ENCODE data around the gene THYN1.
A peak's percentile ranks its signal among the peaks of the same experiment; 100 is the strongest.
"Not testable (repeated sequence)": the region's sequence is repeated elsewhere in the genome, so short reads cannot be mapped to it uniquely, and the experiment has no call there.

THYN1 gene

GRCh38 chr11:134253188-134253993, at the start of gene THYN1, which contains the start of gene ACAD8:
THYN1 (minus strand) TSS chr11:134253352; CDS start chr11:134252882, 470 bp downstream.
ACAD8 (plus strand) TSS chr11:134253568; CDS start chr11:134253601, 33 bp downstream.
- peak within 1 kb of the TSS; percentile 93 for H3K9ac ChIP-seq (ENCODE audit: low read depth, low read length)
- peak within 1 kb of the TSS; percentile 55 for H3K27ac ChIP-seq (ENCODE audit: low read length)
- H3K4me3 ChIP-seq (ENCODE audit: low read length): peak within 1 kb of the TSS; percentile 100
- no peaks in the 10 kb centered on the region for H3K9me3 ChIP-seq (ENCODE audit: insufficient read depth, low read depth, low read length)
- peaks cover 9% of the 10 kb centered on the region for H3K4me1 ChIP-seq (ENCODE audit: insufficient read depth, low read length)
- no peaks in the 10 kb centered on the region for H3K27me3 ChIP-seq (ENCODE audit: insufficient read depth, low read length)
- peaks cover 48% of the 10 kb centered on the region for H3K36me3 ChIP-seq (ENCODE audit: insufficient read depth, low read depth, low read length)

- Histone ChIP-seq H3K36me3 (ENCODE audit: insufficient read depth, low read depth, low read length) (peaks cover 44% of the 10 kb centered on the region; the same call in 1 of the 2 replicates), H3K27me3 (ENCODE audit: insufficient read depth, low read length) (no peaks in the 10 kb centered on the region), H3K9ac (ENCODE audit: low read depth, low read length) (no peak overlapping the region), H3K4me3 (ENCODE audit: low read length) (no peak overlapping the region), H3K27ac (ENCODE audit: low read length) (no peak overlapping the region), H3K9me3 (ENCODE audit: insufficient read depth, low read depth, low read length) (no peaks in the 10 kb centered on the region), H3K4me1 (ENCODE audit: insufficient read depth, low read length) (no peaks in the 10 kb centered on the region)
Observed at GRCh38 chr11:134294664-134295063, 41.5 kb upstream of the THYN1 start.

DNA sequence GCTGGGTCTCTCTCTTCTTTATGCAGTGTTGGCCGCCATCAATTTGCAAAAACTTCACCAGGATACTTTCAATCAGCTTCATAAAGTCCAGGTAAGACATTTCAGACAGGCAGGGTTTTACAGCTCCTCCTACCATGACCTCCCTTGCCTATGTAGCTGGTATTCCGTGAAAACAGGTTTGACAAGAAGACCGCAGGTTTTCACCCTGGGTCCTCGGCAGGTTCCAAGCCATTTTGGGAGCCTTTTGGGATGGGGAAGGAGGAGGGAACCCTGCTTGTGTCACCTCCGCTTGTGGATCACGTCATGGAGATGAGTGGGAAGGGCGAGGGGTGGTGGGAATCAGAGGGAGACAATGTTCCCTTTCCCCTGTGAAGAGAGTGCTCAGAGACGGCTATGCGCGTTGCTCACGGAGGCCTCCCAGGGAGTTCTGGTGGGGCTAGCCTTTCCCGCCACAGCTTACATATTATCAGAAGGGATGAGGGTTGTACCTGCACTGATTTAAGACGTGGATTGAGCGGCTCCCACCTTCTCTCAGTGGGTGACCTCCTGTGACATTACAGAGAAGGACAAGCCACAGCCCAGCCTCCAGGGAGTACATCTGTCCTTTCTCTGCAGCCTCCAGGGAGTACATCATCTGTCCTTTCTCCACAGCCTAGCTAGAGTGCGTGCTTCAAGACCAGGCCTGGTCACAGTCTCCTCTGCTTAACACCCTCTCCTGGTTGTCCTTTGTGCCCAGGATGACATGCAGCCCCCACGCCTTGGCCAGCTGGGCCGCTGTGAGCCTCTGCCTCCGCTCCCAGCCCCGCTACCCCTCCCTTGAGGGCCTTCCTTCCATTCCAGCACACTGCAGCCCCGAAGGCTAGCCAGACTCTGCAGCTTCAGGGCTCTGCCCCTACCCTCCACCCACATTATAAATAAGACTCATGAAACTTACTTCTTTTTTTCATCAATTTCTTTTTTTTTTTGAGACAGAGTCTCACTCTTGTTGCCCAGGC, 40.3 kb upstream of the THYN1 start:
- Histone ChIP-seq H3K27me3 (ENCODE audit: insufficient read depth, low read length) (no peaks in the 10 kb centered on the region), H3K27ac (ENCODE audit: low read length) (no peak overlapping the region), H3K4me3 (ENCODE audit: low read length) (no peak overlapping the region), H3K9ac (ENCODE audit: low read depth, low read length) (no peak overlapping the region), H3K4me1 (ENCODE audit: insufficient read depth, low read length) (no peaks in the 10 kb centered on the region), H3K36me3 (ENCODE audit: insufficient read depth, low read depth, low read length) (peaks cover 42% of the 10 kb centered on the region; the same call in 1 of the 2 replicates), H3K9me3 (ENCODE audit: insufficient read depth, low read depth, low read length) (no peaks in the 10 kb centered on the region)

GRCh38 chr11:134292661-134293060, 39.5 kb upstream of the THYN1 start:
- H3K4me1 ChIP-seq (ENCODE audit: insufficient read depth, low read length): no peaks in the 10 kb centered on the region
- H3K9ac ChIP-seq (ENCODE audit: low read depth, low read length): no peak overlapping the region
- H3K27me3 ChIP-seq (ENCODE audit: insufficient read depth, low read length): no peaks in the 10 kb centered on the region
- H3K9me3 ChIP-seq (ENCODE audit: insufficient read depth, low read depth, low read length): no peaks in the 10 kb centered on the region
- H3K4me3 ChIP-seq (ENCODE audit: low read length): no peak overlapping the region
- peaks cover 40% of the 10 kb centered on the region; the same call in 1 of the 2 replicates for H3K36me3 ChIP-seq (ENCODE audit: insufficient read depth, low read depth, low read length)
- H3K27ac ChIP-seq (ENCODE audit: low read length): no peak overlapping the region

GRCh38 chr11:134291196-134291595, 38.0 kb upstream of the THYN1 start:
- no peak overlapping the region for H3K27ac ChIP-seq (ENCODE audit: low read length)
- peaks cover 40% of the 10 kb centered on the region; the same call in 1 of the 2 replicates for H3K36me3 ChIP-seq (ENCODE audit: insufficient read depth, low read depth, low read length)
- no peak overlapping the region for H3K4me3 ChIP-seq (ENCODE audit: low read length)

GRCh38 chr11:134290646-134291045, 37.5 kb upstream of the THYN1 start:
- Histone ChIP-seq H3K36me3 (ENCODE audit: insufficient read depth, low read depth, low read length) (peaks cover 38% of the 10 kb centered on the region; the same call in 1 of the 2 replicates), H3K9me3 (ENCODE audit: insufficient read depth, low read depth, low read length) (no peaks in the 10 kb centered on the region), H3K27ac (ENCODE audit: low read length) (no peak overlapping the region), H3K9ac (ENCODE audit: low read depth, low read length) (no peak overlapping the region), H3K4me1 (ENCODE audit: insufficient read depth, low read length) (no peaks in the 10 kb centered on the region), H3K27me3 (ENCODE audit: insufficient read depth, low read length) (no peaks in the 10 kb centered on the region), H3K4me3 (ENCODE audit: low read length) (no peak overlapping the region)

More at GRCh38 chr11:134291196-134291595, 38.0 kb upstream of the THYN1 start:
- Histone ChIP-seq H3K9ac (ENCODE audit: low read depth, low read length) (no peak overlapping the region), H3K9me3 (ENCODE audit: insufficient read depth, low read depth, low read length) (no peaks in the 10 kb centered on the region), H3K4me1 (ENCODE audit: insufficient read depth, low read length) (no peaks in the 10 kb centered on the region), H3K27me3 (ENCODE audit: insufficient read depth, low read length) (no peaks in the 10 kb centered on the region)

DNA sequence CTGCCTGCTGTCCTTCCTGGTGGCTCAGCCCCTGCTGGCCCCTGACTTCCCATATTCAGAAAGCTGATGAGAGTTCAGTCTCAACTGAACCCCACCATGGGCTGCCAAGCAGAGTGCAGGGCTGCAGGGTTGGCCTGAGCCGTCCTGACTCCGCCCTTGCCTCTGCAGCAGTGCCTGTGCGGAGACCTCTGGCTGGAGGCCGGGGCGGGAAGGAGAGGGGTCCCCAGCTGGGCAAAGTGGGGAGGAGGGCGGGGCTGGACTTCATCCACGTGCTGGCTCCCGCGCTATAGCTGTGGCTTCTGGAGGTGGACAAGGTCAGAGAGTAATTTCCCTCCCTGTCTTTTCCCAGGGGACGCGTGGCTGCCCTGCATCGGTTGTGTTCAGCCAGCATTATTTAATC, 36.6 kb upstream of the THYN1 start:
- Histone ChIP-seq H3K27ac (ENCODE audit: low read length) (no peak overlapping the region), H3K9ac (ENCODE audit: low read depth, low read length) (no peak overlapping the region), H3K4me1 (ENCODE audit: insufficient read depth, low read length) (no peaks in the 10 kb centered on the region), H3K36me3 (ENCODE audit: insufficient read depth, low read depth, low read length) (peaks cover 43% of the 10 kb centered on the region; the same call in 1 of the 2 replicates), H3K9me3 (ENCODE audit: insufficient read depth, low read depth, low read length) (no peaks in the 10 kb centered on the region), H3K4me3 (ENCODE audit: low read length) (no peak overlapping the region), H3K27me3 (ENCODE audit: insufficient read depth, low read length) (no peaks in the 10 kb centered on the region)

- Histone ChIP-seq H3K36me3 (ENCODE audit: insufficient read depth, low read depth, low read length) (peaks cover 42% of the 10 kb centered on the region; the same call in 1 of the 2 replicates), H3K9ac (ENCODE audit: low read depth, low read length) (no peak overlapping the region), H3K27ac (ENCODE audit: low read length) (no peak overlapping the region), H3K9me3 (ENCODE audit: insufficient read depth, low read depth, low read length) (no peaks in the 10 kb centered on the region), H3K27me3 (ENCODE audit: insufficient read depth, low read length) (no peaks in the 10 kb centered on the region), H3K4me3 (ENCODE audit: low read length) (no peak overlapping the region), H3K4me1 (ENCODE audit: insufficient read depth, low read length) (no peaks in the 10 kb centered on the region)
Observed at GRCh38 chr11:134289167-134289566, 36.0 kb upstream of the THYN1 start.

DNA sequence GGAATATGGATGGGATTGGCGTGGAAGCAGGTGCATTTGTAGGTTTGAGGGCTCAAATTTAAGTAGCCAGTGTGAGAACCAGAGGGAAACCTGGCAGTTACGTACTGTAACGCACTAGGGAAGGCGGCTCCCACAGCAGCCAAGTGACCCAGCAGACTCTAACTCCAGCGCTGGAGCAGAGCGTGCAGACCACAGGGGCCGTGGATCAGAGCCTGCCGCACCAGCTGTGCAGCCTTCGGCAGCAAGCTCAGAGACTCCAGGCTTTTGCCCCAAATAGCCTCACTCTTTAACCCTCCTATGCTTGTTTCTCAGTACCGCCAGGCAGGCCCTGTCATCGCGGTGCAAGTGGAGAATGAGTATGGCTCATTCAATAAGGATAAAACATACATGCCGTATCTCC, 35.3 kb upstream of the THYN1 start:
- no peak overlapping the region for H3K27ac ChIP-seq (ENCODE audit: low read length)

GRCh38 chr11:134287561-134287960, 34.4 kb upstream of the THYN1 start:
- no peaks in the 10 kb centered on the region for H3K27me3 ChIP-seq (ENCODE audit: insufficient read depth, low read length)
- H3K9me3 ChIP-seq (ENCODE audit: insufficient read depth, low read depth, low read length): no peaks in the 10 kb centered on the region
- peaks cover 47% of the 10 kb centered on the region for H3K36me3 ChIP-seq (ENCODE audit: insufficient read depth, low read depth, low read length)
- no peak overlapping the region for H3K9ac ChIP-seq (ENCODE audit: low read depth, low read length)
- H3K4me3 ChIP-seq (ENCODE audit: low read length): no peak overlapping the region
- no peak overlapping the region for H3K27ac ChIP-seq (ENCODE audit: low read length)
- no peaks in the 10 kb centered on the region for H3K4me1 ChIP-seq (ENCODE audit: insufficient read depth, low read length)

More for the DNA sequence above, 35.3 kb upstream of the THYN1 start:
- no peak overlapping the region for H3K4me3 ChIP-seq (ENCODE audit: low read length)
- H3K4me1 ChIP-seq (ENCODE audit: insufficient read depth, low read length): no peaks in the 10 kb centered on the region
- no peaks in the 10 kb centered on the region for H3K9me3 ChIP-seq (ENCODE audit: insufficient read depth, low read depth, low read length)
- H3K27me3 ChIP-seq (ENCODE audit: insufficient read depth, low read length): no peaks in the 10 kb centered on the region
- H3K36me3 ChIP-seq (ENCODE audit: insufficient read depth, low read depth, low read length): peaks cover 48% of the 10 kb centered on the region
- H3K9ac ChIP-seq (ENCODE audit: low read depth, low read length): no peak overlapping the region

- not testable (repeated sequence) for H3K9me3 ChIP-seq (ENCODE audit: insufficient read depth, low read depth, low read length); H3K4me1 ChIP-seq (ENCODE audit: insufficient read depth, low read length)
Observed at GRCh38 chr11:134284349-134284748, 31.2 kb upstream of the THYN1 start.

More at GRCh38 chr11:134284349-134284748, 31.2 kb upstream of the THYN1 start:
- H3K27ac ChIP-seq (ENCODE audit: low read length); H3K4me3 ChIP-seq (ENCODE audit: low read length); H3K27me3 ChIP-seq (ENCODE audit: insufficient read depth, low read length); H3K9ac ChIP-seq (ENCODE audit: low read depth, low read length): not testable (repeated sequence)
- H3K36me3 ChIP-seq (ENCODE audit: insufficient read depth, low read depth, low read length): peaks cover 34% of the 10 kb centered on the region

All from iPS-20b (cell line).